SJCRH30 (cell line): Measurements from ENCODE around the gene LTB4R2. TPM values are rescaled to one million over a fixed set of nuclear protein-coding genes. Genes with fewer than 3 reads are reported as not detected.
A peak's percentile ranks its signal among the peaks of the same experiment; 100 is the strongest.

Source experiments
- DNase-seq, 2 experiments: peaks; one replicate each; pipeline ENCODE4 v3.0.0-alpha.2; 2015 to 2020
- H3K27ac ChIP-seq: fragments of 250-450 bp; sonication (Bioruptor Pico); 2 replicates; pipeline ENCODE4 v1.5.1; 2020; ENCODE audit warnings: mild to moderate bottlenecking, moderate library complexity
- H3K27me3 ChIP-seq: fragments of 250-450 bp; sonication (Bioruptor Pico); 2 replicates; pipeline ENCODE4 v1.5.1; 2020; ENCODE audit warnings: mild to moderate bottlenecking, moderate library complexity
- H3K36me3 ChIP-seq: fragments of 250-450 bp; sonication (Bioruptor Pico); 2 replicates; pipeline ENCODE4 v1.5.1; 2020; ENCODE audit warnings: mild to moderate bottlenecking, moderate library complexity
- H3K4me1 ChIP-seq: fragments of 250-450 bp; sonication (Bioruptor Pico); 2 replicates; pipeline ENCODE4 v1.5.1; 2020; ENCODE audit warnings: mild to moderate bottlenecking, moderate library complexity
- H3K4me3 ChIP-seq: fragments of 250-450 bp; sonication (Bioruptor Pico); 2 replicates; pipeline ENCODE4 v1.5.1; 2020; ENCODE audit warnings: mild to moderate bottlenecking, moderate library complexity
- H3K9me3 ChIP-seq: fragments of 250-450 bp; sonication (Bioruptor Pico); replicated peaks from 2 replicates; pipeline ENCODE4 v1.5.1; 2020; ENCODE audit warnings: mild to moderate bottlenecking, moderate library complexity
- total RNA-seq: library from RNA; depleted of rRNA; stranded (reverse); fragments of >200 nt; shearing (Covaris generic); gene quantifications from 2 replicates; pipeline ENCODE4 v1.2.3, GENCODE V29; 2014; rRNA removed

The LTB4R2 gene, protein sequence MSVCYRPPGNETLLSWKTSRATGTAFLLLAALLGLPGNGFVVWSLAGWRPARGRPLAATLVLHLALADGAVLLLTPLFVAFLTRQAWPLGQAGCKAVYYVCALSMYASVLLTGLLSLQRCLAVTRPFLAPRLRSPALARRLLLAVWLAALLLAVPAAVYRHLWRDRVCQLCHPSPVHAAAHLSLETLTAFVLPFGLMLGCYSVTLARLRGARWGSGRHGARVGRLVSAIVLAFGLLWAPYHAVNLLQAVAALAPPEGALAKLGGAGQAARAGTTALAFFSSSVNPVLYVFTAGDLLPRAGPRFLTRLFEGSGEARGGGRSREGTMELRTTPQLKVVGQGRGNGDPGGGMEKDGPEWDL
- total RNA-seq = 4.4 and 5.3 TPM in 2 replicates

DNA sequence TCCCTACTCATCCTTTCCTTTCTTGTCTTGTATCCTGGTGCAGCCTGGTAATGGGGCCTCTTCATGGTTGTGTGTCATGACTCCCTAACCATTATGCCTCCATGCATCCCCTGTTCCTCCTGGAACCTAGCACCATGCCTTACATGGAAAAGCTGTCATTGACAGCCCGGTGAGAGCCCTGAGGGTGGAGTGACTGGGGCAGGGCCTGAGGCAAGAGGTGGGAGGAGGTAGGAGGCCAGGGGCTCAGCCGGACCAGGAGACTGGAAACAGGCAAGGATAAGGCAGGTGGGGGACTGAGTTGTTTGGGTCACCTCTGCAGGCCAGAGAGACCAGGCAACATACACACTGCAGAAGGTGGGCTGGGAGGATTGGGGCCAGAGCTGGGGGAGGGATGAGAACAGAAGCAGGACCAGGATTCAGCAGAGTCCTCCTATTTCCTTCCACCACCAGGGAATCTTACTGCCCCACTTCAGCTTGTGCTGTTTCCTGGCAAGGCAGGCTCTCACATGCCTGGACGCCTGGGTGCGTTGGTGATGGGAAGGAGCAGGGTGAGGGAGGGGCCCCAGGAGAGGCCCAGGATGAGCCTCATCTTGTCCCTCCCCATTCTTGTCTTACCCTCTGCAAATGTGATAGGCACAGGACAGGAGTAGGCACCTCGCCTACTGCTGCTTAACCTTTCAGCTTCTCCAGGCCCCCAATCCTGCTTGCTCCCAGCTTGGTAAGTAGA is at the start of gene LTB4R2:
Gene LTB4R2, plus strand, starts transcription at position 603 of the 727 bp plus-strand sequence. CDS start 525 bp downstream, outside the sequence.
- H3K4me1 ChIP-seq = no peaks in the 10 kb centered on the region
- H3K4me3 ChIP-seq = no peak within 1 kb of the TSS
- H3K9me3 ChIP-seq = no peaks in the 10 kb centered on the region
- H3K36me3 ChIP-seq = peaks cover 28% of the 10 kb centered on the region
- DNase-seq = no peak
- no peaks in the 10 kb centered on the region for H3K27me3 ChIP-seq
- H3K27ac ChIP-seq = no peak within 1 kb of the TSS

DNA sequence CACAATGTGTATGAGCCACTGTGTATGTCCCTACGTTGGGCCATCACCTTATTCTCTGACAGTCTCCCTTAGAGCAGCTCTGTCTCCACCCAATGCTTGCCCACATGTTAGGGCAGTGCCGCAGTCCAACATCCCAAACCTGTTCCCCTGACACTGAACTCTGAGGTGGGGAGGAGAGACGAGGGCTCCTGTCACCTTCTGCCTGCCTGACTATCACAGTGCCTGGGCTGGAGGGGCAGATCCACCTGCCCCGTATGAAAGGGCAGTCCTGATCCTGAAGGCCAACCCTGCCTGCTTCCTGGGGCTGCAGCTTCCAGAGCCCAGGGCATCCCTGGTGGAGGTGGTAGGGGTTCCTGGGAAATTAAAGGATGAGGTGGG is 49.2 kb upstream of the LTB4R2 start:
- Histone ChIP-seq H3K4me3 (no peak overlapping the region), H3K9me3 (no peaks in the 10 kb centered on the region), H3K27ac (no peak overlapping the region), H3K36me3 (no peaks in the 10 kb centered on the region), H3K4me1 (no peaks in the 10 kb centered on the region), H3K27me3 (no peaks in the 10 kb centered on the region)
- no peak for DNase-seq

- no peaks in the 10 kb centered on the region for H3K36me3 ChIP-seq
- no peaks in the 10 kb centered on the region for H3K9me3 ChIP-seq
- no peaks in the 10 kb centered on the region for H3K4me1 ChIP-seq
- no peak overlapping the region for H3K27ac ChIP-seq
- H3K27me3 ChIP-seq = no peaks in the 10 kb centered on the region
- DNase-seq = no peak
- H3K4me3 ChIP-seq = no peak overlapping the region
Observed at GRCh38 chr14:24261256-24261968, 48.5 kb upstream of the LTB4R2 start.

DNA sequence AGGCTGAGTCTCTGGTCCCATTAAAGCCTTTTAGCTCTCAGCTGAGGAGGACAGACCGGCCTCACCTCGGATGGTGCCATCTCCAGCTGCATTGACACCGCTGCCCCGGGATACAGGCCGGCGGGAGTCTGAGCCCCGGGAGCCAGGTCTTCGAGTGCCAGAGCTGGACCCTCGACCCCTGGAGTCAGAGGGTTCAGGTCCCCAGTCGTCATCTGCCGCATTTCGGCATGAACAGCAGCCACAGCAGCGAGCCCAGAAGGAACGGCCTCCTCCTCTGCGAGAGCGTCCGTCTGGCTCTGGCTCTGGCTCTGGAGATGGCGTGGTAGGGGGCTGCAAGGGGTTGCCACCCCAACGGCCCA is 48.0 kb upstream of the LTB4R2 start:
- no peak overlapping the region for H3K27ac ChIP-seq
- no peaks in the 10 kb centered on the region for H3K36me3 ChIP-seq
- no peak for DNase-seq
- H3K9me3 ChIP-seq = no peaks in the 10 kb centered on the region
- H3K27me3 ChIP-seq = no peaks in the 10 kb centered on the region
- no peaks in the 10 kb centered on the region for H3K4me1 ChIP-seq
- no peak overlapping the region for H3K4me3 ChIP-seq

DNA sequence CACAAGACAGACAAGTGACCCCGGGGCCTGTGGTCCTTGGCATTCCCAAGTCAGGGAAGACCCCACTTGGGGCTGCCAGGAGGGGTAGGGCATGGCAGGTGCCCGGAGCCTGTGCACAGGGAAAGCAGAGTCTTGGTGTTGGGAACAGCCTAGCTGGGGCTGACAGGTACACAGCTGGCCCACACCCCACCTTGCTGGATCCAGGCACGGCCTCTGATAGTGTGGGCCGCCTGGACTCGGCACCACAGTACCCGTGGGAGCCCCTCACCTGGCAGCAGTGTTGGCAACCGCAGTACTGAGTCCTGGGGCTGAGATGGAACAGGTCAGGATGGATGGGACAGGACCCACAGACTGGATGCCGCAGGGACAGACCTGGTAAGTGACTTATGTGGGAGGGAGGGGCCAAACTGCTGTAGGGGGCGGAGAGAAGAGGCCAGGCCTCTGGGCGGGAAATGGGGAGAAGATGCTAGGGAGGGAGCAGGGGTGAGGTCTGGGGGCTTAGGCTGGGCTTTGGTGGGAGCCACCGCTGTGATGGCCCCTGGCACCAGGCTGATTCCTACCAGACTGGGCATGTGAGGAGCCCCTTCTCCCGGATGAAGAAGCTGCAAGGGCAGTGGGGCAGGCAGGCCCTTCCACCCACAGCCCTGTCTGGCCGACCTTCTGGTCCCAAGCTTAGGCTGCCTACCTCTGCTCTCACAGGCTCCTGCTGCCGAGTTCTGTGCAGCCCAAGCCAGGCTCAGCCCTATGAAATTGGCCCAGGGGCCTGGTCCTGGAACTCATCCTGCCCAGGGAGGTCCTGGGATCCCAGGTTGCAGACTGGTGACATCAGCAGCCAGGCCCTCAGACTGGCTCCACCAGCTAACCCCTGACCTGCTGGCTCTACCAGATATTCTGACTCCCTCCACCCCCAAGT is 46.9 kb upstream of the LTB4R2 start, which contains the start of gene TGM1:
Gene TGM1, minus strand, starts transcription at position 357 of the 913 bp plus-strand sequence. CDS start 825 bp downstream, outside the sequence.
- no peaks in the 10 kb centered on the region for H3K36me3 ChIP-seq
- no peak for DNase-seq
- no peaks in the 10 kb centered on the region for H3K27me3 ChIP-seq
- H3K4me3 ChIP-seq = no peak within 1 kb of the TSS
- H3K9me3 ChIP-seq = no peaks in the 10 kb centered on the region
- no peak within 1 kb of the TSS for H3K27ac ChIP-seq
- H3K4me1 ChIP-seq = no peaks in the 10 kb centered on the region

GRCh38 chr14:24263848-24264247 is 46.1 kb upstream of the LTB4R2 start:
- H3K4me3 ChIP-seq = no peak overlapping the region
- H3K4me1 ChIP-seq = no peaks in the 10 kb centered on the region
- H3K27me3 ChIP-seq = no peaks in the 10 kb centered on the region
- no peaks in the 10 kb centered on the region for H3K36me3 ChIP-seq
- H3K27ac ChIP-seq = no peak overlapping the region
- no peak for DNase-seq
- H3K9me3 ChIP-seq = no peaks in the 10 kb centered on the region

- Histone ChIP-seq H3K9me3 (no peaks in the 10 kb centered on the region), H3K27ac (no peak overlapping the region), H3K4me1 (no peaks in the 10 kb centered on the region), H3K27me3 (no peaks in the 10 kb centered on the region), H3K4me3 (no peak overlapping the region), H3K36me3 (no peaks in the 10 kb centered on the region)
- DNase-seq = no peak
Observed at GRCh38 chr14:24264298-24264697, 45.6 kb upstream of the LTB4R2 start.

- H3K27me3 ChIP-seq = no peaks in the 10 kb centered on the region
- H3K9me3 ChIP-seq = no peaks in the 10 kb centered on the region
- H3K36me3 ChIP-seq = no peaks in the 10 kb centered on the region
- no peak for DNase-seq
- no peak overlapping the region for H3K27ac ChIP-seq
- H3K4me1 ChIP-seq = no peaks in the 10 kb centered on the region
- no peak overlapping the region for H3K4me3 ChIP-seq
Observed at GRCh38 chr14:24266344-24267244, 43.3 kb upstream of the LTB4R2 start.

DNA sequence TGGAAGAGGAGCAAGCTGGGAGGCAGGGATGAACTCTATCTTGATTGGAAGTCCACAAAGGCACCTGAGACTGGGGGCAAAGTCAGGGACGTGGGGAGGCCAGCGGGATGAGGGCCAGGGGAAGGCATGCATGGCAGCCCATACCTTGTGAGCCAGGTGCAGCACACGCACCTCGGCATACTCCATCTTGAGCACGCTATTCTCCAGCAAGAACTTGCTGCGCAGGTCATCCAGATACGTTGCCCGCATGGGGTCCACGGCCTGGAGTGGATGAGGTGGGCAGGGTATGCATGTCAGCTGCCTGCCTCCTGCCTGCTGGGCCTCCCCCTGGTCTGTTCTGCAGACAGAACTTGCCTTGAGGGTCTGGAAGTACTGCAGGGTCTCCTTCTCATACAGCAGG is 42.4 kb upstream of the LTB4R2 start:
- Histone ChIP-seq H3K4me3 (no peak overlapping the region), H3K36me3 (no peaks in the 10 kb centered on the region), H3K27me3 (no peaks in the 10 kb centered on the region), H3K9me3 (no peaks in the 10 kb centered on the region), H3K27ac (no peak overlapping the region), H3K4me1 (no peaks in the 10 kb centered on the region)
- DNase-seq = no peak

DNA sequence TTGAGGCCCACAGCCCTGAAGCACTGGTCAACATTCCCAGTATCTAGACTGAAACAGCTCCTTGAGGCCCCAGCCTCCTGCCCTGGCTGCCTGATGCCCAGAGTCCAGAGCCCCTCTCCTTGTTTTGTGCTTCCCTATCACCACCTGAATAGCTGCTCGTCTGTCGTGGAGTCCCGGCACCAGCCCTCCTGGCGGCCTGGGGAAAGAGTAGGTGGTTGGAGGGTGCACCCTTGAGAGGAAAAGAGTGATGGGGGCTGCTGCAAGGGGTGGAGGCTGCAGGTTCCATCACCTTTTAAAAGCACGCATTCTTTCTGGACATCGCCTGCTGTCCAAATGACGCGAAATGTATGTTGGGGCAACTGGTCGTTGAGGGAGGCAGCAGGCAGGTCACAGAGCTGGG is 41.7 kb upstream of the LTB4R2 start:
- Histone ChIP-seq H3K27ac (no peak overlapping the region), H3K4me3 (no peak overlapping the region), H3K4me1 (no peaks in the 10 kb centered on the region), H3K9me3 (no peaks in the 10 kb centered on the region), H3K27me3 (no peaks in the 10 kb centered on the region), H3K36me3 (no peaks in the 10 kb centered on the region)
- DNase-seq = no peak

DNA sequence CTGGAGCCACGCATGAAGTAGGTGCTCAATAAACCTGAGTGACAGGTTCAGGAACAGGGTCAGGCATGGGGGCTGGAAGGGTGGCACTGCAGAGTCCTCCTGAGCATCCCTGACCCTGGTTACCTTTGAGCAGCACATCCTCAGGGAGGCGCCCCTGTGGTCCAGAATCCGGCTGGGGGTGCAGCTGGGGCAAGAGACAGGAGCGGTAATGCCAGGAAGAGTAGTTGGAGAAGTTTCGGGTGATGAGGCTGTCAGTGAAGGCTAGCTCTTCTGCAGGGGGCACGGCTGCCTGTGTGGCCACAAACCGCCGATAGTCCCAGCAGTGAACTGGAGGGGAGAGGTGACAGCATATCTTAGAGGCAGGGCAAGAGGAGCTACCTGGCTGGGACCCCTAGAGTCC is 40.6 kb upstream of the LTB4R2 start:
- Histone ChIP-seq H3K9me3 (no peaks in the 10 kb centered on the region), H3K27me3 (no peaks in the 10 kb centered on the region), H3K27ac (no peak overlapping the region), H3K4me3 (no peak overlapping the region), H3K4me1 (no peaks in the 10 kb centered on the region), H3K36me3 (no peaks in the 10 kb centered on the region)
- DNase-seq = no peak

DNA sequence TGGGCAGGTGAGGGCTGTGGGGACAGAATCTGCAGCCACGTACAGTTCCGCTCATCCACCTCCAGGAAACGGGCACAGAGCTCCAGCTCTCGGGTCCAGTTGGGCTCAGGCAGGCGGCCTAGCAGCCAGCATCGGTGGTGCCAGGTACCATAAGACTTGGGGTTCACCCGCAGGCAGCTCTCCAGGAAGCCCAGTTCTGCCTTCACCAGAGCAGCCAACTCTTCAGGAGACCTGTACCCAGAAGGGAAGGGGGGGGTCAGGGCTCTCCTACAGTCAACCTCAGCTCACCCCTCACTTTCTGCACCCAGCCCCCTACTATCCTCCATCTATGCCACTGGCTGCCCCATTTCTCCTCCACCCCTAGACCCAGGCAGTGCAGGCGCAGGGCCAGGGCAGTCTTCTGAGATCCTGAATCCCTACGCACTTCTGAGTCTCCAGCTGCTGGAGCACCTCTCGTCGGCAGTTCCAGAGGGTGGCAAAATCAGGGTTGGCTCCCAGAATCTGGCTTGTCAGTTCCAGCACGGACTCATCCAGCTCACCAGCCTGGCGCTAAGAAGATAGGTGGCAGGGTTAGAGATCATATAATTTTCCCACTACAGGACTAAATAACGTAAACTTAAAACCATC is 39.9 kb upstream of the LTB4R2 start:
- no peak for DNase-seq
- H3K9me3 ChIP-seq = no peaks in the 10 kb centered on the region
- no peaks in the 10 kb centered on the region for H3K27me3 ChIP-seq
- no peak overlapping the region for H3K27ac ChIP-seq
- H3K36me3 ChIP-seq = no peaks in the 10 kb centered on the region
- H3K4me3 ChIP-seq = no peak overlapping the region
- H3K4me1 ChIP-seq = no peaks in the 10 kb centered on the region

DNA sequence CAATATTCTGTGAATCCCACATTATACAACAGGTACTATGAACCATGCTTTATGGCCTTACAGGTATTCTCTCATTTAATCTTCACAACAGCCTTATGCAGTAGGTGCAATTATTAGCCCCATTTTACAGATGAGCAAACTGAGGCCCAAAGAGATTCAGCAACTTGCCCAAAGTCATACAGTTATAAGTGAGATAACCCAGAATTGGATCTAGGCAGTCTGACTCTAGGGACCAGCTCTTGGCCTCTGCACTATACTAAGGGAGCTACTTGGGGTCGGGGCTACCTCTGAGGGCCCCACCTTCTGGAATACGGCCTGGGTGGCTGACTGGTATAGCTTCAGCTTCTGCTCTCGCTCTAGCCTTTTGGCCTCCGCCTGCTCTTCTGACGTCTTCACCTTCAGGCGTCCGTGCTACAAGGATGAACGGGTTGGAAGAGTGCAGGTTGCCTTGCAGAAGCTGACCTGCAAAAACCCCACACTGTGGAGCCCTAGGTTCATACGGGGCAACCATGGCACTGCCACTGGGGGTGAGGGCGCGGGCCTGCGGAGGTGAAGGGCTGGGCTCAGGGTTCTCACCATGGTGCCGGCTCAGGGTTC is 39.3 kb upstream of the LTB4R2 start:
- Histone ChIP-seq H3K36me3 (no peaks in the 10 kb centered on the region), H3K27me3 (no peaks in the 10 kb centered on the region), H3K9me3 (no peaks in the 10 kb centered on the region), H3K4me1 (no peaks in the 10 kb centered on the region), H3K4me3 (peak overlapping the region; percentile 80), H3K27ac (peak overlapping the region; percentile 72)
- no peak for DNase-seq
